GM03348 (cell line): ENCODE results near the gene NXN.
"Not testable (repeated sequence)": the region's sequence is repeated elsewhere in the genome, so short reads cannot be mapped to it uniquely, and the experiment has no call there.

Source experiments
- DNase-seq: peaks from one replicate; pipeline ENCODE4 v3.0.0; 2012; ENCODE audit warnings: low spot score

NXN gene

GRCh38 chr17:829614-830013 lies 150.0 kb downstream of the NXN start:
- DNase-seq, result not testable (repeated sequence)

GRCh38 chr17:828761-829160 lies 150.8 kb downstream of the NXN start:
- DNase-seq, result peak; percentile 31

DNA sequence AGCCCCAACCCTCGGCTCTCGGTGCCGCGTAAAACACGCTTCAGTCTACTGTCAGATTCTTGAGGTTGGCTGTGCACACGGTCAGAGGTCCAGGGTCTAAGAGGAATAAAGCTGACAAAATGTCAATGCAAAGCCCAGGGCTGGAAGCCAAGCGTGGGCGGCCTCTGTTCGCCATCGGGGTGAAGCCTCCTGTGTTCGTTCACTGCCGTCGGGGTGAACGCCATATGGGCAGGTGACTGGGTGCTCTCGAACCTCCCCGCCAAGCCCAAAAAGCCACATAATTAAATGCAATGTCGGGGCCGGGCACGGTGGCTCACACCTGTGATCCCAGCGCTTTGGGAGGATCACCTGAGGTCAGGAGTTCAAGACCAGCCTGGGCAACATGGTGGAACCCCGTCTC lies 152.8 kb downstream of the NXN start:
- DNase-seq, result no peak

- no peak for DNase-seq
Observed at GRCh38 chr17:825216-825615, 154.4 kb downstream of the NXN start.

- DNase-seq, result no peak
Observed at GRCh38 chr17:824378-824777, 155.2 kb downstream of the NXN start.

DNA sequence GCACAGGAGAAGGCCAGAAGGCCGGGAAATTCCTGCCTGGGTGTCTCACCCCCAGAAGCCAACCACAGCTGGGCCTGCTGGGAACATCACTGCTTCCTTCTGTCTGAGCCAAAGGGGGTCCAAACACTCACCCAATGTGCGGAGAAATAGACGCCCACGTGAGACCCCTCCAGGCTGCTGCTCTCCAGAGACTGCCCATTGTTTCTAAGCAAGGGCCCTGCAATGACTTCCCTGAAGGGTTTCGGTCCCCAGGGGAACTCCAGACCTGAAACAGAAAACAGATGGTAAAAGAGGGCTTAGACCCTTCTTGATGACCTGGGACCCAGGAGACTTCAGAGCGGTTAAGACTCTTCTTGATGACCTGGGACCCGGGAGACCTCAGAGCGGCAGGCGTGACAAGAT lies 156.1 kb downstream of the NXN start:
- DNase-seq, result no peak

GRCh38 chr17:819251-819650 lies 160.3 kb downstream of the NXN start:
- no peak for DNase-seq

- DNase-seq, result no peak
Observed at GRCh38 chr17:814371-814770, 165.2 kb downstream of the NXN start.

DNA sequence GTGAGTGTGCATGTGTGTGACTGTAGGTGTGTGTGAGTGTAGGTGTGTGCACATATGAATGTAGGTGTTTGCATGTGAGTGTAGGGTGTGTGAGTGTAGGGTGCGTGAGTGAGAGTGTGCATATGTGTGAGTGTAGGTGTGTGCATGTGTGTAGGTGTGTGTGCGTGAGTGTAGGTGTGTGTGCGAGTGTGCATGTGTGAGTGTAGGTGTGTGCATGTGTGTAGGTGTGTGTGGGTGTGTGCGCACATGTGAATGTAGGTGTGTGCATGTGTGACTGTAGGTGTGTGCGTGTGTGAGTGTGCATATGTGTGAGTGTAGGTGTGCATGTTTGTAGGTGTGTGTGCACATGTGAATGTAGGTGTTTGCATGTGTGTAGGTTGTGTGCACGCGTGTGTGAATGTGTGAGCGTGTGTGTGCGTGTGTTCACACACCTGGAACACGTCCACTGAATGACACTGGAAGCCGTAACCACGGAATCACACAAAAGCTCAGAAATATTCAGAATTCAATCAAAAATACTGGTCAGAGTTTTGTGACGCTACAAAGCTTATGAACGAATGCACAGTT lies 166.9 kb downstream of the NXN start:
- DNase-seq, result no peak

- DNase-seq, result no peak
Observed at GRCh38 chr17:811051-811784, 168.4 kb downstream of the NXN start.

DNA sequence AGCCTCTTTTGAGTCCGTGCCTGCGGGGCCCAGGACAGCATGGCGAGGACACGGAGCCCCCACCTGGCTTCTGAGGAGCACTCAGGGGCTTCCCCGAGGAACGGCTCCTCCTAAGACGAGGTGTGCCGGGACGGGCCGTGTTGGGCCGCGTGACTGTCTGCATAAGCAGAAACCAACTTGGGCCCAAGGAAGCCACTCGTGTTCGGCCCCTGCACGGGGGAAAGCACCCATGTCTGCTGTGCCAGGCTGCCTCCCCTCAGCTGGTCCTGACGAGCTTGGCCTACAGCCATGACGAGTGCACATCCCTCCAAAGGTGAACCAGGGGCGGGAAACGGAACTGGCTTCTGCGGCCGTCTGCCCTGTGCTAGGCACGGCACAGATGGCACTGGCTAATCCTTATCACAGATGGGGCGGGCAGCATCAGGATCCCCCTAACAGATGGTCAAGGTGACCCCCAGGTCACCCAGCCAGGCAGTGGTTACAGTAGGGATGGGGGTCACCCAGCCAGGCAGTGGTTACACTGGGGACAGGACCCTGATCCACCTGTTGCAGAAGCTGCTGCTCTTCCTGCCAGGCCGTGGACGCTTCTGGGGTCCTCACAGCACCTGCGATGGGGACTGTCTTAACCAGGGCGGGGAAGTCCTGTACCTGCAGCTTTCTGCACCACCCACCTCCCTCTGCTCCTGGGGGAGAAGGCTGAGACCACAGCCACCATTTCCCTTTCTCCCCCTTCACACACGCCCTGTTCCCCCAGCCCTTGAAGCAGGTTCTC lies 171.9 kb downstream of the NXN start:
- DNase-seq, result no peak

GRCh38 chr17:806781-807522 lies 172.6 kb downstream of the NXN start:
- no peak for DNase-seq

DNA sequence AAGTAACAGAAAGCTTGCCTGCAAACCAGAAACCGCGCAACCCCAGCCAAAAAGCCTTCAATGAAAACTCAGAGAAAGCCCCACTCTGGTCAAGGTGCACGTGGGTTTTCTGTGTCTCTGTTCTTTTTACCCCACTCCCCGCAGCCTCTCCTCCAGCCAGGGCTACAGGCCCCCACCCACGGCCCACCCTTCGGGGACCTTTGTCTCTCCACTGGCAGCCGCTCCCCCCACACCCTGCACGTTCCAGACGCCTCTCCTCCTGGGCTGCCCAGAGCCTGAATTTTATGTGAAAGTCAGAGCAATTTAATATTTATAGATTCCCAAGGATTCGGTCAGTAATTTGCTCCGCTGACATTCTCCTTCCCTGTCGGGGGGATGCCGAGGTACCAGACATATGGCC lies 173.2 kb downstream of the NXN start:
- DNase-seq, result no peak

DNA sequence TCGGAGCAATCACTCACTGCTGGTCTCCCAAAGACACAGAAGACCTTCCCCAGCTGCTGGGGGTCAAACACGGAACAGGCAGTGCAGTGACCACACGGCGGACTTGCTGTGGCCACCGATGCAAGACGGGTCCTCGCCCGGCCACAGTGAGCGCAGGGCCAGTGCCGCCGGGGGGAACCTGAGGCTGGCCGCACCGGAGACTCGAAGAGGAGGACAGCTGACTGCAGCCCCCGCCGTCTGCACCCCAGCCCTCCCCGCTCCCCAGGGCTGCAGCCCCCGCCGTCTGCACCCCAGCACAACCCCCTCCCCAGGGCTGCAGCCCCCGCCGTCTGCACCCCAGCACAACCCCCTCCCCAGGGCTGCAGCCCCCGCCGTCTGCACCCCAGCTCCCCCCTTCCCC lies 173.7 kb downstream of the NXN start:
- DNase-seq, result not testable (repeated sequence)

- DNase-seq, result no peak
Observed at GRCh38 chr17:804541-805435, 174.8 kb downstream of the NXN start.

- DNase-seq, result no peak
Observed at GRCh38 chr17:802901-803881, 176.4 kb downstream of the NXN start.

DNA sequence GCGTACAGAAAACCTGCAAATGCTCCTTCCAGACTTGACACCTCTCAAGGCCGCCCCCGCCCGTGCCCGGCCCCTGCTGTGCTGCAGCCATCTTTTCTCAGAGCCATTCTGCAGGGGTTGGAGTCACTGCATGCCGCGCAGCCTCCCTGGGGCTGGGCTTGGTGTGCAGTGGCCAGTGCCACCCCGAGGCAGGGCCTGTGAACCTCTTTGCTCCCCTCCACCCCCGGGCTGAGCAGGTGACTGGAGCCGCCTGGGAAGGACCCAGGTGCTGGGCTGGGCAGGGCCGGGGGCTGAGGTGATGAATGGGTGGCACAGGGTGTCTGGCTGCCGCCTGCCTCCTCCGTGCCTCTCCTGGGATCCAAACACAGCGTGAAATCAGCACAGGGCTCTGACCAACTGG lies 177.1 kb downstream of the NXN start:
- no peak for DNase-seq

GRCh38 chr17:801660-802059 lies 177.9 kb downstream of the NXN start:
- no peak for DNase-seq

GRCh38 chr17:800446-801242 lies 178.9 kb downstream of the NXN start:
- no peak for DNase-seq

DNA sequence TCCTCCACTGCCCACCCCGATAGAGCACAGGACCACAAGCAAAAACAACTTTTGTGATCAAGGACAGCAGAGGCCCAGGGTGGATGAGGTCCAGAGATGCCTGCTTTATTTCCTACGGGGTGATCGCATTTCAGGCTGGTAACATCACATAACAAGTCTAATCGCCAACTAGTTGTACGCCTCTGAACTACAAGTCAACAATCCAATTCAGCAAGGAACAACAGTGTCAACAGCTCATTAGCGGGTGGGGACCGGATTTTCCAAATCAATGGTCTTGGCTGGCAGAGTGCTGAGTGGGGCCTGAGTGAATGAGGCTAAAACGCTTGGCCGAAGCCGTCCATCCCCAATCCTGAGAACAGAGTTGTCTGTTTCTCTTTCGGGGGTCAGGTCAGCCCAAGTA lies 180.3 kb downstream of the NXN start:
- DNase-seq, result no peak
